Measurements from ENCODE around the gene AOC3. TPM values are rescaled to one million over a fixed set of nuclear protein-coding genes. Genes with fewer than 3 reads are reported as not detected.
"Not testable (repeated sequence)": the region's sequence is repeated elsewhere in the genome, so short reads cannot be mapped to it uniquely, and the experiment has no call there.

AOC3 gene
- total and polyA plus RNA-seq, 4 donors: 82.1 to 344 (median 188) TPM

GRCh38 chr17:42846594-42847280, 4.3 kb upstream of the AOC3 start:
- intact Hi-C loops (cut with DNase I): loop anchor here in 1 of 2 donors (10.0 kb wide), 1 partner anchor 148 kb away; the partner anchor contains the start of gene RPL27
- WGBS, 2 donors: 47 to 48% methylated on average over 9 of the region's 9 CpGs
- Histone ChIP-seq H3K27me3 (ENCODE audit: control insufficient read depth in 1 of 2, insufficient read depth in 2 of 2, low read length in 1 of 2) (no peaks in the 10 kb centered on the region), H3K4me3 (ENCODE audit: low read length in 2 of 2) (no peak overlapping the region), H3K27ac (ENCODE audit: low read depth in 1 of 2, low read length in 2 of 2) (no peak overlapping the region), H3K9me3 (ENCODE audit: control insufficient read depth, low read length) (no peaks in the 10 kb centered on the region), H3K4me1 (ENCODE audit: control insufficient read depth in 1 of 2, insufficient read depth in 2 of 2, low read length in 2 of 2) (no peaks in the 10 kb centered on the region), H3K36me3 (ENCODE audit: control insufficient read depth in 1 of 2, insufficient read depth in 2 of 2, low read length in 1 of 2) (peaks cover 4 to 6% of the 10 kb centered on the region in 2 donors)
- ATAC-seq (ENCODE audit: low FRiP score): no peak
- DNase-seq: no peak

GRCh38 chr17:42848093-42848492, 2.9 kb upstream of the AOC3 start:
- H3K4me1 ChIP-seq (ENCODE audit: control insufficient read depth in 1 of 2, insufficient read depth in 2 of 2, low read length in 2 of 2): no peaks in the 10 kb centered on the region
- H3K36me3 ChIP-seq (ENCODE audit: control insufficient read depth in 1 of 2, insufficient read depth in 2 of 2, low read length in 1 of 2): peaks cover 2% of the 10 kb centered on the region in 2 donors
- no peak overlapping the region for H3K27ac ChIP-seq (ENCODE audit: low read depth in 1 of 2, low read length in 2 of 2)
- H3K27me3 ChIP-seq (ENCODE audit: control insufficient read depth in 1 of 2, insufficient read depth in 2 of 2, low read length in 1 of 2): no peaks in the 10 kb centered on the region
- H3K4me3 ChIP-seq (ENCODE audit: low read length in 2 of 2): no peak overlapping the region
- ATAC-seq (ENCODE audit: low FRiP score) (no peak), DNase-seq (no peak)
- intact Hi-C loops (cut with DNase I): loop anchor here in 1 of 2 donors (10.0 kb wide), 1 partner anchor 147 kb away; the partner anchor contains the start of gene RPL27
- WGBS, 2 donors: 63 to 66% methylated on average over 3 of the region's 3 CpGs
- no peaks in the 10 kb centered on the region for H3K9me3 ChIP-seq (ENCODE audit: control insufficient read depth, low read length)

- H3K9me3 ChIP-seq (ENCODE audit: control insufficient read depth, low read length): no peaks in the 10 kb centered on the region
- H3K27me3 ChIP-seq (ENCODE audit: control insufficient read depth in 1 of 2, insufficient read depth in 2 of 2, low read length in 1 of 2): no peaks in the 10 kb centered on the region
- DNase-seq: no peak
- intact Hi-C loops (cut with DNase I): loop anchor here in 1 of 2 donors (10.0 kb wide), 1 partner anchor 146 kb away; the partner anchor contains the start of gene RPL27
- no peak overlapping the region for H3K27ac ChIP-seq (ENCODE audit: low read depth in 1 of 2, low read length in 2 of 2)
- no peak for ATAC-seq (ENCODE audit: low FRiP score)
- WGBS, 2 donors: 91 to 92% methylated on average over 9 of the region's 9 CpGs
- peaks cover 0 to under 1% of the 10 kb centered on the region in 2 donors for H3K36me3 ChIP-seq (ENCODE audit: control insufficient read depth in 1 of 2, insufficient read depth in 2 of 2, low read length in 1 of 2)
- H3K4me1 ChIP-seq (ENCODE audit: control insufficient read depth in 1 of 2, insufficient read depth in 2 of 2, low read length in 2 of 2): no peaks in the 10 kb centered on the region
- no peak overlapping the region for H3K4me3 ChIP-seq (ENCODE audit: low read length in 2 of 2)
Observed at GRCh38 chr17:42849031-42849430, 2.0 kb upstream of the AOC3 start.

GRCh38 chr17:42849451-42850181, 1.4 kb upstream of the AOC3 start:
- intact Hi-C loops (cut with DNase I): loop anchor here in 1 of 2 donors (10.0 kb wide), 1 partner anchor 145 kb away; the partner anchor contains the start of gene RPL27
- Histone ChIP-seq H3K27me3 (ENCODE audit: control insufficient read depth in 1 of 2, insufficient read depth in 2 of 2, low read length in 1 of 2) (no peaks in the 10 kb centered on the region), H3K4me1 (ENCODE audit: control insufficient read depth in 1 of 2, insufficient read depth in 2 of 2, low read length in 2 of 2) (no peaks in the 10 kb centered on the region), H3K4me3 (ENCODE audit: low read length in 2 of 2) (no peak overlapping the region), H3K36me3 (ENCODE audit: control insufficient read depth in 1 of 2, insufficient read depth in 2 of 2, low read length in 1 of 2) (no peaks in the 10 kb centered on the region), H3K9me3 (ENCODE audit: control insufficient read depth, low read length) (no peaks in the 10 kb centered on the region), H3K27ac (ENCODE audit: low read depth in 1 of 2, low read length in 2 of 2) (no peak overlapping the region)
- DNase-seq: no peak
- 46 to 48% methylated on average over 8 of the region's 8 CpGs for WGBS, 2 donors
- ATAC-seq (ENCODE audit: low FRiP score): no peak

GRCh38 chr17:42851371-42852240, 607 bp downstream of the AOC3 start:
- not testable (repeated sequence) for H3K4me1 ChIP-seq (ENCODE audit: control insufficient read depth in 1 of 2, insufficient read depth in 2 of 2, low read length in 2 of 2)
- intact Hi-C loops (cut with DNase I): loop anchor here in 1 of 2 donors (2.0 kb wide), 1 partner anchor 43 kb away; no protein-coding TSS in a partner anchor

GRCh38 chr17:42852351-42852750, 1.4 kb downstream of the AOC3 start:
- 36 to 45% methylated on average over 15 of the region's 15 CpGs for WGBS, 2 donors

More at GRCh38 chr17:42851371-42852240, 607 bp downstream of the AOC3 start:
- H3K9me3 ChIP-seq (ENCODE audit: control insufficient read depth, low read length); DNase-seq; H3K27me3 ChIP-seq (ENCODE audit: control insufficient read depth in 1 of 2, insufficient read depth in 2 of 2, low read length in 1 of 2); H3K36me3 ChIP-seq (ENCODE audit: control insufficient read depth in 1 of 2, insufficient read depth in 2 of 2, low read length in 1 of 2): not testable (repeated sequence)
- H3K27ac ChIP-seq (ENCODE audit: low read depth in 1 of 2, low read length in 2 of 2): peak overlapping the region; percentile 80 to 94
- peak overlapping the region; percentile 85 to 92 for H3K4me3 ChIP-seq (ENCODE audit: low read length in 2 of 2)
- whole genome bisulfite sequencing, 2 donors: 42 to 49% methylated on average over 15 to 25 of the region's 28 CpGs
- ATAC-seq (ENCODE audit: low FRiP score): peak; percentile 27

GRCh38 chr17:42853004-42853403, 2.0 kb downstream of the AOC3 start:
- no peaks in the 10 kb centered on the region for H3K9me3 ChIP-seq (ENCODE audit: control insufficient read depth, low read length)
- peak in 1 of 2 donors; percentile 64 for DNase-seq
- H3K36me3 ChIP-seq (ENCODE audit: control insufficient read depth in 1 of 2, insufficient read depth in 2 of 2, low read length in 1 of 2): no peaks in the 10 kb centered on the region
- H3K27me3 ChIP-seq (ENCODE audit: control insufficient read depth in 1 of 2, insufficient read depth in 2 of 2, low read length in 1 of 2): no peaks in the 10 kb centered on the region
- no peaks in the 10 kb centered on the region for H3K4me1 ChIP-seq (ENCODE audit: control insufficient read depth in 1 of 2, insufficient read depth in 2 of 2, low read length in 2 of 2)
- 4 to 6% methylated on average over 4 of the region's 4 CpGs for WGBS, 2 donors
- peak overlapping the region; percentile 84 to 85 for H3K4me3 ChIP-seq (ENCODE audit: low read length in 2 of 2)
- peak; percentile 72 for ATAC-seq (ENCODE audit: low FRiP score)
- intact Hi-C loops (cut with DNase I): loop anchor here in 1 of 2 donors (2.0 kb wide), 1 partner anchor 42 kb away; no protein-coding TSS in a partner anchor
- peak overlapping the region; percentile 75 to 94 for H3K27ac ChIP-seq (ENCODE audit: low read depth in 1 of 2, low read length in 2 of 2)

More at GRCh38 chr17:42852351-42852750, 1.4 kb downstream of the AOC3 start:
- Histone ChIP-seq H3K4me3 (ENCODE audit: low read length in 2 of 2) (peak overlapping the region; percentile 84 to 85), H3K4me1 (ENCODE audit: control insufficient read depth in 1 of 2, insufficient read depth in 2 of 2, low read length in 2 of 2) (no peaks in the 10 kb centered on the region), H3K36me3 (ENCODE audit: control insufficient read depth in 1 of 2, insufficient read depth in 2 of 2, low read length in 1 of 2) (no peaks in the 10 kb centered on the region), H3K9me3 (ENCODE audit: control insufficient read depth, low read length) (no peaks in the 10 kb centered on the region), H3K27me3 (ENCODE audit: control insufficient read depth in 1 of 2, insufficient read depth in 2 of 2, low read length in 1 of 2) (no peaks in the 10 kb centered on the region), H3K27ac (ENCODE audit: low read depth in 1 of 2, low read length in 2 of 2) (peak overlapping the region; percentile 66 to 94)
- ATAC-seq (ENCODE audit: low FRiP score): no peak
- intact Hi-C loops (cut with DNase I): loop anchor here in 1 of 2 donors (2.0 kb wide), 1 partner anchor 42 kb away; no protein-coding TSS in a partner anchor
- no peak for DNase-seq

GRCh38 chr17:42853597-42853967, 2.6 kb downstream of the AOC3 start:
- peak overlapping the region; percentile 23 to 75 for H3K27ac ChIP-seq (ENCODE audit: low read depth in 1 of 2, low read length in 2 of 2)
- ATAC-seq (ENCODE audit: low FRiP score): no peak
- no peaks in the 10 kb centered on the region for H3K36me3 ChIP-seq (ENCODE audit: control insufficient read depth in 1 of 2, insufficient read depth in 2 of 2, low read length in 1 of 2)
- intact Hi-C loops (cut with DNase I): loop anchor here in 1 of 2 donors (2.0 kb wide), 1 partner anchor 41 kb away; no protein-coding TSS in a partner anchor
- no peaks in the 10 kb centered on the region for H3K4me1 ChIP-seq (ENCODE audit: control insufficient read depth in 1 of 2, insufficient read depth in 2 of 2, low read length in 2 of 2)
- 10 to 14% methylated on average over 5 of the region's 5 CpGs for WGBS, 2 donors
- H3K4me3 ChIP-seq (ENCODE audit: low read length in 2 of 2): peak overlapping the region; percentile 72 to 84
- DNase-seq: no peak
- H3K9me3 ChIP-seq (ENCODE audit: control insufficient read depth, low read length): no peaks in the 10 kb centered on the region
- no peaks in the 10 kb centered on the region for H3K27me3 ChIP-seq (ENCODE audit: control insufficient read depth in 1 of 2, insufficient read depth in 2 of 2, low read length in 1 of 2)
